Measurements from ENCODE around the gene ADH7. TPM values are rescaled to one million over a fixed set of nuclear protein-coding genes. Genes with fewer than 3 reads are reported as not detected.

ADH7 gene
- total and polyA plus RNA-seq, 2 experiments from 2014 or later, result not detected

- H2AFZ ChIP-seq, result no peak overlapping the region; the same call in 1 of the 2 replicates
- H3K4me1 Mint-ChIP-seq, result no peaks in the 10 kb centered on the region
- H3K36me3 Mint-ChIP-seq (ENCODE audit: low read depth), result no peaks in the 10 kb centered on the region
These were observed 36.8 kb upstream of the ADH7 start for GRCh38 chr4:99471896-99472295.

GRCh38 chr4:99471349-99471748 is 36.2 kb upstream of the ADH7 start:
- Histone ChIP-seq H3K27ac (ENCODE audit: low read depth) (no peak overlapping the region), H4K20me1 (replicated peaks; ENCODE audit: insufficient read depth) (no peaks in the 10 kb centered on the region), H3K9me2 (ENCODE audit: insufficient read depth) (0 out of 2 replicates have a peak, but pooled peaks cover 4% of the 10 kb centered on the region), H3F3A (replicated peaks; ENCODE audit: low read depth) (no peaks in the 10 kb centered on the region), H3K79me2 (replicated peaks; ENCODE audit: insufficient read depth) (no peaks in the 10 kb centered on the region), H3K4me2 (no peak overlapping the region), H3K27me3 (ENCODE audit: insufficient read depth) (no peaks in the 10 kb centered on the region), H3K4me3 (no peak overlapping the region), H3K36me3 (ENCODE audit: insufficient read depth) (no peaks in the 10 kb centered on the region), H3K4me1 (ENCODE audit: insufficient read depth) (no peaks in the 10 kb centered on the region), H2AFZ (no peak overlapping the region; the same call in 1 of the 2 replicates)
- peak; percentile 10 for DNase-seq (ENCODE audit: low spot score)
- TF ChIP-seq POLR2AphosphoS5 (IDR thresholded peaks at IDR 0.05; ENCODE audit: low read depth) (no peak), CTCF (conservative IDR thresholded peaks at IDR 0.05; ENCODE audit: low read depth in 2 of 2) (peak; percentile 22 to 49; a peak in 3 of 4 replicates), STAT1 (IDR thresholded peaks at IDR 0.05; ENCODE audit: unreplicated experiment) (no peak)
- Mint-ChIP-seq H3K27ac (no peak overlapping the region), H3K9me3 (no peaks in the 10 kb centered on the region; the same call in 2 of the 3 replicates), H3K36me3 (ENCODE audit: low read depth) (no peaks in the 10 kb centered on the region), H3K4me3 (no peak overlapping the region), H3K27me3 (ENCODE audit: insufficient read depth, low read depth, poor library complexity) (peaks cover 3% of the 10 kb centered on the region), H3K4me1 (no peaks in the 10 kb centered on the region)
- ATAC-seq, result no peak

More at GRCh38 chr4:99471896-99472295, 36.8 kb upstream of the ADH7 start:
- TF ChIP-seq EZH2phosphoT487 (IDR thresholded peaks at IDR 0.05; ENCODE audit: unreplicated experiment) (no peak), ZNF114 (CRISPR knock-in tag; IDR thresholded peaks at IDR 0.05) (no peak), ZNF331 (CRISPR knock-in tag; IDR thresholded peaks at IDR 0.05; ENCODE audit: low read depth) (no peak)
- H3K27ac ChIP-seq (ENCODE audit: low read depth), result no peak overlapping the region
- DNase-seq (ENCODE audit: low spot score) (no peak), ATAC-seq (no peak)
- H3K4me1 ChIP-seq (ENCODE audit: insufficient read depth), result no peaks in the 10 kb centered on the region
- H3K36me3 ChIP-seq (ENCODE audit: insufficient read depth), result no peaks in the 10 kb centered on the region
- H3K4me3 ChIP-seq, result no peak overlapping the region
- H3K27me3 Mint-ChIP-seq (ENCODE audit: insufficient read depth, low read depth, poor library complexity), result peaks cover 3% of the 10 kb centered on the region
- H3K4me3 Mint-ChIP-seq, result no peak overlapping the region
- no peaks in the 10 kb centered on the region for H3K27me3 ChIP-seq (ENCODE audit: insufficient read depth)
- no peak overlapping the region for H3K27ac Mint-ChIP-seq
- H3K79me2 ChIP-seq (replicated peaks; ENCODE audit: insufficient read depth), result no peaks in the 10 kb centered on the region
- no peak overlapping the region for H3K4me2 ChIP-seq
- H3K9me3 Mint-ChIP-seq, result no peaks in the 10 kb centered on the region; the same call in 2 of the 3 replicates
- no peaks in the 10 kb centered on the region for H4K20me1 ChIP-seq (replicated peaks; ENCODE audit: insufficient read depth)
- no peaks in the 10 kb centered on the region for H3F3A ChIP-seq (replicated peaks; ENCODE audit: low read depth)
- H3K9me2 ChIP-seq (ENCODE audit: insufficient read depth), result 0 out of 2 replicates have a peak, but pooled peaks cover 4% of the 10 kb centered on the region

GRCh38 chr4:99468889-99469288 is 33.7 kb upstream of the ADH7 start:
- Mint-ChIP-seq H3K36me3 (ENCODE audit: low read depth) (no peaks in the 10 kb centered on the region), H3K27ac (no peak overlapping the region)
- TF ChIP-seq ZNF114 (CRISPR knock-in tag; IDR thresholded peaks at IDR 0.05) (no peak), ZNF462 (CRISPR knock-in tag; IDR thresholded peaks at IDR 0.05) (no peak), CREB1 (CRISPR knock-in tag; IDR thresholded peaks at IDR 0.05; ENCODE audit: low read depth) (no peak)

More at GRCh38 chr4:99468889-99469288, 33.7 kb upstream of the ADH7 start:
- no peak overlapping the region for H3K4me3 ChIP-seq
- no peaks in the 10 kb centered on the region for H3K79me2 ChIP-seq (replicated peaks; ENCODE audit: insufficient read depth)
- no peaks in the 10 kb centered on the region for H3K27me3 ChIP-seq (ENCODE audit: insufficient read depth)
- H3K27ac ChIP-seq (ENCODE audit: low read depth), result no peak overlapping the region
- H3K4me2 ChIP-seq, result no peak overlapping the region
- peaks cover 3% of the 10 kb centered on the region for H3K27me3 Mint-ChIP-seq (ENCODE audit: insufficient read depth, low read depth, poor library complexity)
- H2AFZ ChIP-seq, result no peak overlapping the region
- H3K9me3 Mint-ChIP-seq, result no peaks in the 10 kb centered on the region
- no peaks in the 10 kb centered on the region for H4K20me1 ChIP-seq (replicated peaks; ENCODE audit: insufficient read depth)
- ATAC-seq (no peak), DNase-seq (ENCODE audit: low spot score) (no peak)
- H3K4me3 Mint-ChIP-seq, result no peak overlapping the region
- H3K4me1 Mint-ChIP-seq, result no peaks in the 10 kb centered on the region
- H3K9me2 ChIP-seq (ENCODE audit: insufficient read depth), result no peaks in the 10 kb centered on the region
- no peaks in the 10 kb centered on the region for H3K4me1 ChIP-seq (ENCODE audit: insufficient read depth)
- no peaks in the 10 kb centered on the region for H3F3A ChIP-seq (replicated peaks; ENCODE audit: low read depth)
- H3K36me3 ChIP-seq (ENCODE audit: insufficient read depth), result no peaks in the 10 kb centered on the region
